ENCODE measurements around the gene PARD3B.

Gene PARD3B

DNA sequence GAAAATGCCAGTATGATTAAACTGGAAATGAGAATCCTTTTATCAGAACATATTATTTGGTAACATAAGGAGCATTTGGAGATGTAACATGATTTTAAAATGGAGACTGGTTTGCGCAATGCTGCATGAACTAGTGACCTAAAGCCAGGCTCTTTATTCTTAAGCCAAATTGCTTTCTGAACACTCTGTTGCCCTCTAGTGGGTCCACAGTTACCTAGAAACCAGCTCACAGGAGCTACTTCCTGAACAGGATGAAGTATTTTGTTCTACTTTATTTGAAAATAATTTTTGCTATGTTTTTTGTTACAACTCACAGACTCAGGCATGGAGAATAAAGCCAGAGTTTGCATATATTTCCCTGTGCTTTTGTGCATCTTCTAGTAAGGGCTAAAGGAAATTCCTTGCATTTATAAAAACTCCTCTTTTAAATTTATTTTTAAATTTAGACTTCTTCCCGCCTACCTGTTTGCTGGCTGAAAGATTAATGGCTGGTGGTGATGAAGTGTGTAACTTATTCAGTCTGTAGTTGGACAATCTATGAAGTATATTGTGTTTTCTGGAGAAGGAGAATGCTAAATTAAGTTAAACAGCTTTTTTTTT, 146.7 kb downstream of the PARD3B start:
- no peaks in the 10 kb centered on the region for H3K9me3 ChIP-seq (ENCODE audit: severe bottlenecking)
- TF ChIP-seq, protein P1, sequence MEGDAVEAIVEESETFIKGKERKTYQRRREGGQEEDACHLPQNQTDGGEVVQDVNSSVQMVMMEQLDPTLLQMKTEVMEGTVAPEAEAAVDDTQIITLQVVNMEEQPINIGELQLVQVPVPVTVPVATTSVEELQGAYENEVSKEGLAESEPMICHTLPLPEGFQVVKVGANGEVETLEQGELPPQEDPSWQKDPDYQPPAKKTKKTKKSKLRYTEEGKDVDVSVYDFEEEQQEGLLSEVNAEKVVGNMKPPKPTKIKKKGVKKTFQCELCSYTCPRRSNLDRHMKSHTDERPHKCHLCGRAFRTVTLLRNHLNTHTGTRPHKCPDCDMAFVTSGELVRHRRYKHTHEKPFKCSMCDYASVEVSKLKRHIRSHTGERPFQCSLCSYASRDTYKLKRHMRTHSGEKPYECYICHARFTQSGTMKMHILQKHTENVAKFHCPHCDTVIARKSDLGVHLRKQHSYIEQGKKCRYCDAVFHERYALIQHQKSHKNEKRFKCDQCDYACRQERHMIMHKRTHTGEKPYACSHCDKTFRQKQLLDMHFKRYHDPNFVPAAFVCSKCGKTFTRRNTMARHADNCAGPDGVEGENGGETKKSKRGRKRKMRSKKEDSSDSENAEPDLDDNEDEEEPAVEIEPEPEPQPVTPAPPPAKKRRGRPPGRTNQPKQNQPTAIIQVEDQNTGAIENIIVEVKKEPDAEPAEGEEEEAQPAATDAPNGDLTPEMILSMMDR (IDR thresholded peaks at IDR 0.05; ENCODE audit: poor library complexity, severe bottlenecking) = peak; percentile 91
- H3K36me3 ChIP-seq (ENCODE audit: low read depth) = no peaks in the 10 kb centered on the region
- no peak for DNase-seq (ENCODE audit: low spot score)
- H3K4me1 ChIP-seq (ENCODE audit: insufficient read depth, poor library complexity, severe bottlenecking) = no peaks in the 10 kb centered on the region
- H3K27ac ChIP-seq (ENCODE audit: poor library complexity, severe bottlenecking) = no peak overlapping the region
- no peaks in the 10 kb centered on the region for H3K27me3 ChIP-seq (ENCODE audit: insufficient read depth, poor library complexity, severe bottlenecking)
- no peak overlapping the region for H3K4me3 ChIP-seq (ENCODE audit: severe bottlenecking)
- peak; percentile 77 for ATAC-seq (ENCODE audit: low read depth)

DNA sequence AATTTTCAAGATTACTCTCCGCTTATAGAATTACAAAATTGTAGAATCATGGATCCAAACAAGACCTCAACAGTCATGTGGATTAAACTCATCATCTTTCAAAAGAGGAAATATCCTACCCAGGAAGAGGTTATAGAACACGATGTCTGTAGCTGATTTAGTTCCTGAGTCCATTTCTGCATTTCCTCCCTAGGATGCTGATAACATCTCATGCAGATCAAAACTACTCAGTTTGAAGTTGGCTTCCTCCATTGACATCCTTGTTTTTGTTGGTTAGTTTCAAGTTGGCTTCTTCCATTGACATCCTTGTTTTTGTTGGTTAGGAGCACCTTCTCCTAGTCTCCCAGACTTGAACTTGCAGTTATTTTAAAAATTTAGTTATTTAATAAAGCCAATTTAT, 147.5 kb downstream of the PARD3B start:
- DNase-seq (ENCODE audit: low spot score) (no peak), ATAC-seq (ENCODE audit: low read depth) (no peak)
- Histone ChIP-seq H3K9me3 (ENCODE audit: severe bottlenecking) (no peaks in the 10 kb centered on the region), H3K4me1 (ENCODE audit: insufficient read depth, poor library complexity, severe bottlenecking) (no peaks in the 10 kb centered on the region), H3K4me3 (ENCODE audit: severe bottlenecking) (no peak overlapping the region), H3K27me3 (ENCODE audit: insufficient read depth, poor library complexity, severe bottlenecking) (no peaks in the 10 kb centered on the region), H3K36me3 (ENCODE audit: low read depth) (no peaks in the 10 kb centered on the region), H3K27ac (ENCODE audit: poor library complexity, severe bottlenecking) (no peak overlapping the region)
- TF ChIP-seq, protein P1 (IDR thresholded peaks at IDR 0.05; ENCODE audit: poor library complexity, severe bottlenecking) = no peak

DNA sequence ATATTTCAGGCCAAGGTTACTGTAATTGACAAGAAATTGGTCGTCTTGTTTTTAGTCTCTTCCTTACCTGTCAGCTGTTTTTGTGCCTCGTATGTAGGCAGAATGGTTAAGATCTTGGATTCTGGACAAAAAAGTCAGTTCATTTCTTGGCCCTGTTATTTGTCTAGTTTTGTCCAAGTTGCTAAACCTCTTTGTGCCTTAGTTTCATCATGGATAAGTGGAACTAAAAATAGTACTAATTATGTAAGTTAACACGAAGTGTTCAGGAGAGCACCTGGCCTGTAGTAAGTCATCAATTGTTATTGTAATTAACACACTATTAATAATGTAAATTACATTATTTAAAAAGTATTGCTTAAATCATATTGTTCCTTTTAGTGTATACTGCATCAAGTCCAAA, 148.0 kb downstream of the PARD3B start:
- no peaks in the 10 kb centered on the region for H3K4me1 ChIP-seq (ENCODE audit: insufficient read depth, poor library complexity, severe bottlenecking)
- DNase-seq (ENCODE audit: low spot score) (no peak), ATAC-seq (ENCODE audit: low read depth) (no peak)
- TF ChIP-seq, protein P1 (IDR thresholded peaks at IDR 0.05; ENCODE audit: poor library complexity, severe bottlenecking) = no peak
- no peaks in the 10 kb centered on the region for H3K36me3 ChIP-seq (ENCODE audit: low read depth)
- H3K27ac ChIP-seq (ENCODE audit: poor library complexity, severe bottlenecking) = no peak overlapping the region
- no peaks in the 10 kb centered on the region for H3K9me3 ChIP-seq (ENCODE audit: severe bottlenecking)
- no peaks in the 10 kb centered on the region for H3K27me3 ChIP-seq (ENCODE audit: insufficient read depth, poor library complexity, severe bottlenecking)
- no peak overlapping the region for H3K4me3 ChIP-seq (ENCODE audit: severe bottlenecking)

DNA sequence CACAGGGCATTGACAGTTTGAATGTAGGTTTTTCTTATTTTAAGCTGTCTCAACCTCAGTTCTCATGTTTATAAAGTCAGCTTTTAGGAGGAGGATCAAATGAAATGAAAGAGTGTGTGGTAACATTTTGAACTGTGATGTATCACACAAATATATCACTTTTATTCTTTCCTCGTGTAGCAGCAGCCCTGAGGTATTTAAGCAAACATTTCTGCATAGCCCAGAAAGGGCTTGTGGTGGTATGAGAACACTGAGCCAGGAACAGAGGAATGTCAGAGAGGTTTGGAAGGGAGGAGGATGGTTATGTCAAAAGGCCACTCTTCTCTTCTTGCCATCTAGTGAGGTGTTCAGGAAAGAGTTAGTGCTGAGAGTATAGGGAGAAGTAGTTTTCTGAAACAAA, 150.2 kb downstream of the PARD3B start:
- no peaks in the 10 kb centered on the region for H3K27me3 ChIP-seq (ENCODE audit: insufficient read depth, poor library complexity, severe bottlenecking)
- H3K4me1 ChIP-seq (ENCODE audit: insufficient read depth, poor library complexity, severe bottlenecking) = no peaks in the 10 kb centered on the region
- H3K27ac ChIP-seq (ENCODE audit: poor library complexity, severe bottlenecking) = no peak overlapping the region
- ATAC-seq (ENCODE audit: low read depth) (no peak), DNase-seq (ENCODE audit: low spot score) (no peak)
- H3K36me3 ChIP-seq (ENCODE audit: low read depth) = no peaks in the 10 kb centered on the region
- TF ChIP-seq, protein P1 (IDR thresholded peaks at IDR 0.05; ENCODE audit: poor library complexity, severe bottlenecking) = no peak
- no peaks in the 10 kb centered on the region for H3K9me3 ChIP-seq (ENCODE audit: severe bottlenecking)
- H3K4me3 ChIP-seq (ENCODE audit: severe bottlenecking) = no peak overlapping the region

DNA sequence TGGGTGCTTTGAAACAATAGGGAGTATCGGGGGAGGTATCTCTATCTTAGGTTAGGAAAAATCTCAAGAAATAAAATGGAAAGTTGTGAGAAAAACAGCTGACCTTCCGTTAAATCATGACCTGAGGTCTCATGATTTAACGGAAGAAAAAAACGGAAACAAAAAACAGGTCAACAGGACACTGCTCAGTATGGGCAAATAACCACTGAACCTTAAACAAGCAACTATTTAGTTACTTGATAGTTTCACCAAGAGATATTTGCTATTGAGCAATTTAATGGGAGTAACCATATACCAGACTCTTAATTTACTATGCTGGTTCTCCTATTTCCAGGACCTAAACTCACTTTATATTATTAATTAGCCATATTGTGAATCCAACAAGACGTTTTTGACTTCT, 150.8 kb downstream of the PARD3B start:
- Histone ChIP-seq H3K4me1 (ENCODE audit: insufficient read depth, poor library complexity, severe bottlenecking) (no peaks in the 10 kb centered on the region), H3K27me3 (ENCODE audit: insufficient read depth, poor library complexity, severe bottlenecking) (no peaks in the 10 kb centered on the region), H3K27ac (ENCODE audit: poor library complexity, severe bottlenecking) (no peak overlapping the region), H3K9me3 (ENCODE audit: severe bottlenecking) (no peaks in the 10 kb centered on the region), H3K4me3 (ENCODE audit: severe bottlenecking) (no peak overlapping the region), H3K36me3 (ENCODE audit: low read depth) (no peaks in the 10 kb centered on the region)
- ATAC-seq (ENCODE audit: low read depth) (no peak), DNase-seq (ENCODE audit: low spot score) (no peak)
- TF ChIP-seq, protein P1 (IDR thresholded peaks at IDR 0.05; ENCODE audit: poor library complexity, severe bottlenecking) = no peak
